Activated CD4-positive, alpha-beta T cell treated with anti-CD3 and anti-CD28 coated beads, Interleukin-2, amount 10 ng/mL, durations not matched to agents 7 days and 5 days (primary cell): ENCODE measurements around the gene FARP1. TPM values are rescaled to one million over a fixed set of nuclear protein-coding genes. Genes with fewer than 3 reads are reported as not detected.
A peak's percentile ranks its signal among the peaks of the same experiment; 100 is the strongest.

Experiments used
- CTCF ChIA-PET: fragments of 350-600 bp; sonication (Branson Sonifier 250); formaldehyde crosslinking; loops from one replicate; lab custom pipeline; 2021; ENCODE audit warnings: antibody characterized with exemption; lab: Charles Lee
- POLR2A ChIA-PET: fragments of 350-600 bp; sonication (Branson Sonifier 250); formaldehyde crosslinking; loops from one replicate; lab custom pipeline; 2021; ENCODE audit warnings: antibody characterized with exemption; lab: Charles Lee
- DNase-seq: peaks from one replicate; pipeline ENCODE4 v3.0.0-alpha.2; 2020
- H3K27ac Mint-ChIP-seq: one replicate; pipeline ENCODE4 v1.8.0; 2021; ENCODE audit warnings: mild to moderate bottlenecking, moderate library complexity, mixed read lengths
- H3K27me3 Mint-ChIP-seq: one replicate; pipeline ENCODE4 v1.8.0; 2021; ENCODE audit warnings: mixed read lengths
- H3K36me3 Mint-ChIP-seq: one replicate; pipeline ENCODE4 v1.8.0; 2021; ENCODE audit warnings: low read depth, mixed read lengths
- H3K4me1 Mint-ChIP-seq: one replicate; pipeline ENCODE4 v1.8.0; 2021; ENCODE audit warnings: mixed read lengths
- H3K4me3 Mint-ChIP-seq: one replicate; pipeline ENCODE4 v1.8.0; 2021; ENCODE audit warnings: mild to moderate bottlenecking, moderate library complexity, mixed read lengths
- H3K9me3 Mint-ChIP-seq: one replicate; pipeline ENCODE4 v1.8.0; 2021; ENCODE audit warnings: mixed read lengths
- total RNA-seq, 2 experiments: library from RNA; stranded (reverse); gene quantifications; one replicate each; pipeline ENCODE4 v1.2.3, GENCODE V29; 2021

Gene FARP1
- total RNA-seq, 2 experiments from 2014 or later, result 0.67 to 1.0 TPM

GRCh38 chr13:98454389-98454881, 311.5 kb downstream of the FARP1 start:
- CTCF ChIA-PET, result interaction anchor here (0.6 to 1.3 kb wide), 4 partner anchors 9 to 1225 kb away, joined by 4 read pairs; no protein-coding TSS in a partner anchor
- Mint-ChIP-seq H3K27ac (no peak overlapping the region), H3K9me3 (no peaks in the 10 kb centered on the region), H3K27me3 (no peaks in the 10 kb centered on the region), H3K4me3 (no peak overlapping the region), H3K4me1 (peaks cover 26% of the 10 kb centered on the region), H3K36me3 (peaks cover 55% of the 10 kb centered on the region)
- DNase-seq, result no peak
- POLR2A ChIA-PET, result no interaction called here

GRCh38 chr13:98456413-98456845, 313.5 kb downstream of the FARP1 start:
- H3K27ac Mint-ChIP-seq, result no peak overlapping the region
- ChIA-PET POLR2A (no interaction called here), CTCF (interaction anchor here (2.1 kb wide), 1 partner anchor 11 kb away, joined by 8 read pairs; no protein-coding TSS in a partner anchor)

GRCh38 chr13:98457053-98457452, 314.2 kb downstream of the FARP1 start:
- CTCF ChIA-PET, result interaction anchor here (2.1 kb wide), 1 partner anchor 12 kb away, joined by 8 read pairs; no protein-coding TSS in a partner anchor
- no peak for DNase-seq
- Mint-ChIP-seq H3K27me3 (no peaks in the 10 kb centered on the region), H3K9me3 (no peaks in the 10 kb centered on the region), H3K4me3 (no peak overlapping the region), H3K27ac (peak overlapping the region; percentile 1), H3K4me1 (peaks cover 7% of the 10 kb centered on the region), H3K36me3 (peaks cover 55% of the 10 kb centered on the region)
- POLR2A ChIA-PET, result no interaction called here

More at GRCh38 chr13:98456413-98456845, 313.5 kb downstream of the FARP1 start:
- Mint-ChIP-seq H3K9me3 (no peaks in the 10 kb centered on the region), H3K4me3 (no peak overlapping the region), H3K27me3 (no peaks in the 10 kb centered on the region), H3K4me1 (peaks cover 13% of the 10 kb centered on the region), H3K36me3 (peaks cover 61% of the 10 kb centered on the region)
- no peak for DNase-seq

- Mint-ChIP-seq H3K9me3 (no peaks in the 10 kb centered on the region), H3K4me3 (no peak overlapping the region), H3K36me3 (peaks cover 61% of the 10 kb centered on the region), H3K4me1 (peaks cover 7% of the 10 kb centered on the region), H3K27ac (no peak overlapping the region), H3K27me3 (no peaks in the 10 kb centered on the region)
- POLR2A ChIA-PET, result no interaction called here
- CTCF ChIA-PET, result interaction anchor here (0.6 to 2.1 kb wide), 2 partner anchors 13 to 157 kb away, joined by 4 to 8 read pairs; no protein-coding TSS in a partner anchor
- no peak for DNase-seq
These were observed 315.5 kb downstream of the FARP1 start for GRCh38 chr13:98458431-98458830.

- no peak for DNase-seq
These were observed 316.3 kb downstream of the FARP1 start for GRCh38 chr13:98459171-98459681.

GRCh38 chr13:98459721-98460370, 317.0 kb downstream of the FARP1 start:
- no peak overlapping the region for H3K27ac Mint-ChIP-seq
- peaks cover 58% of the 10 kb centered on the region for H3K36me3 Mint-ChIP-seq
- DNase-seq, result no peak
- POLR2A ChIA-PET, result no interaction called here
- CTCF ChIA-PET, result no interaction called here
- no peak overlapping the region for H3K4me3 Mint-ChIP-seq
- H3K9me3 Mint-ChIP-seq, result no peaks in the 10 kb centered on the region
- no peaks in the 10 kb centered on the region for H3K27me3 Mint-ChIP-seq
- H3K4me1 Mint-ChIP-seq, result peaks cover 12% of the 10 kb centered on the region

More at GRCh38 chr13:98459171-98459681, 316.3 kb downstream of the FARP1 start:
- Mint-ChIP-seq H3K36me3 (peaks cover 64% of the 10 kb centered on the region), H3K4me3 (no peak overlapping the region), H3K4me1 (peaks cover 12% of the 10 kb centered on the region), H3K27ac (no peak overlapping the region), H3K9me3 (no peaks in the 10 kb centered on the region), H3K27me3 (no peaks in the 10 kb centered on the region)
- ChIA-PET POLR2A (no interaction called here), CTCF (no interaction called here)

- ChIA-PET POLR2A (no interaction called here), CTCF (no interaction called here)
- Mint-ChIP-seq H3K27ac (peak overlapping the region; percentile 19), H3K9me3 (no peaks in the 10 kb centered on the region), H3K4me1 (peaks cover 12% of the 10 kb centered on the region), H3K4me3 (no peak overlapping the region), H3K36me3 (peaks cover 60% of the 10 kb centered on the region), H3K27me3 (no peaks in the 10 kb centered on the region)
- DNase-seq, result no peak
These were observed 317.6 kb downstream of the FARP1 start for GRCh38 chr13:98460516-98460915.

GRCh38 chr13:98461486-98462240, 318.8 kb downstream of the FARP1 start:
- H3K27me3 Mint-ChIP-seq, result no peaks in the 10 kb centered on the region
- H3K4me3 Mint-ChIP-seq, result no peak overlapping the region
- CTCF ChIA-PET, result interaction anchor here (0.6 to 1.2 kb wide), 4 partner anchors 10 to 176 kb away, joined by 3 read pairs; no protein-coding TSS in a partner anchor
- H3K36me3 Mint-ChIP-seq, result peaks cover 57% of the 10 kb centered on the region
- H3K9me3 Mint-ChIP-seq, result no peaks in the 10 kb centered on the region
- POLR2A ChIA-PET, result no interaction called here
- H3K27ac Mint-ChIP-seq, result peak overlapping the region; percentile 62
- DNase-seq, result no peak
- H3K4me1 Mint-ChIP-seq, result peaks cover 20% of the 10 kb centered on the region

- no peak for DNase-seq
- Mint-ChIP-seq H3K36me3 (peaks cover 55% of the 10 kb centered on the region), H3K27me3 (no peaks in the 10 kb centered on the region), H3K4me1 (peaks cover 25% of the 10 kb centered on the region), H3K27ac (peak overlapping the region; percentile 62), H3K4me3 (no peak overlapping the region), H3K9me3 (no peaks in the 10 kb centered on the region)
- POLR2A ChIA-PET, result no interaction called here
- CTCF ChIA-PET, result interaction anchor here (0.6 to 1.2 kb wide), 2 partner anchors 9 to 42 kb away, joined by 3 read pairs; no protein-coding TSS in a partner anchor
These were observed 319.5 kb downstream of the FARP1 start for GRCh38 chr13:98462241-98462882.

GRCh38 chr13:98462946-98463345, 320.1 kb downstream of the FARP1 start:
- POLR2A ChIA-PET, result no interaction called here
- no peaks in the 10 kb centered on the region for H3K27me3 Mint-ChIP-seq
- H3K9me3 Mint-ChIP-seq, result no peaks in the 10 kb centered on the region
- CTCF ChIA-PET, result no interaction called here
- H3K27ac Mint-ChIP-seq, result no peak overlapping the region
- H3K4me3 Mint-ChIP-seq, result no peak overlapping the region
- no peak for DNase-seq
- H3K36me3 Mint-ChIP-seq, result peaks cover 56% of the 10 kb centered on the region
- H3K4me1 Mint-ChIP-seq, result peaks cover 26% of the 10 kb centered on the region

- Mint-ChIP-seq H3K4me3 (no peak overlapping the region), H3K4me1 (peaks cover 29% of the 10 kb centered on the region), H3K27ac (no peak overlapping the region), H3K27me3 (no peaks in the 10 kb centered on the region), H3K9me3 (no peaks in the 10 kb centered on the region), H3K36me3 (peaks cover 52% of the 10 kb centered on the region)
- ChIA-PET POLR2A (no interaction called here), CTCF (interaction anchor here (0.6 to 1.0 kb wide), 2 partner anchors 22 to 104 kb away, joined by 3 read pairs; no protein-coding TSS in a partner anchor)
- DNase-seq, result no peak
These were observed 323.8 kb downstream of the FARP1 start for GRCh38 chr13:98466634-98467236.
